ENCODE data around the gene CDH2. TPM values are rescaled to one million over a fixed set of nuclear protein-coding genes. Genes with fewer than 3 reads are reported as not detected.

Gene CDH2
- total RNA-seq, 1 donor from 2014 or later, result 1.8 TPM

GRCh38 chr18:28132084-28132483, 44.8 kb downstream of the CDH2 start:
- ATAC-seq (no peak), DNase-seq (no peak)
- no peak for TF ChIP-seq CTCF (IDR thresholded peaks at IDR 0.05)
- no peaks in the 10 kb centered on the region for H3K9me3 ChIP-seq
- H3K27ac ChIP-seq, result no peak overlapping the region
- intact Hi-C loops (cut with DNase I), result no loop called here
- H3K4me3 ChIP-seq, result no peak overlapping the region
- no peaks in the 10 kb centered on the region for H3K36me3 ChIP-seq
- H3K4me1 ChIP-seq, result no peaks in the 10 kb centered on the region
- H3K27me3 ChIP-seq, result no peaks in the 10 kb centered on the region

- no peaks in the 10 kb centered on the region for H3K4me1 ChIP-seq
- intact Hi-C loops (cut with DNase I), result no loop called here
- H3K36me3 ChIP-seq, result no peaks in the 10 kb centered on the region
- H3K27ac ChIP-seq, result no peak overlapping the region
- H3K9me3 ChIP-seq, result no peaks in the 10 kb centered on the region
- DNase-seq, result no peak
- ATAC-seq, result no peak
- no peak overlapping the region for H3K4me3 ChIP-seq
- TF ChIP-seq CTCF (IDR thresholded peaks at IDR 0.05), result no peak
- H3K27me3 ChIP-seq, result no peaks in the 10 kb centered on the region
Observed at GRCh38 chr18:28128659-28128980, 48.3 kb downstream of the CDH2 start.

GRCh38 chr18:28127763-28128658, 48.9 kb downstream of the CDH2 start:
- no peaks in the 10 kb centered on the region for H3K4me1 ChIP-seq
- intact Hi-C loops (cut with DNase I), result no loop called here
- no peak for TF ChIP-seq CTCF (IDR thresholded peaks at IDR 0.05)
- no peak for DNase-seq
- no peak overlapping the region for H3K27ac ChIP-seq
- no peaks in the 10 kb centered on the region for H3K27me3 ChIP-seq
- no peak for ATAC-seq
- no peaks in the 10 kb centered on the region for H3K9me3 ChIP-seq
- no peak overlapping the region for H3K4me3 ChIP-seq
- H3K36me3 ChIP-seq, result no peaks in the 10 kb centered on the region

- Histone ChIP-seq H3K4me1 (no peaks in the 10 kb centered on the region), H3K27me3 (no peaks in the 10 kb centered on the region), H3K4me3 (no peak overlapping the region), H3K36me3 (no peaks in the 10 kb centered on the region), H3K9me3 (no peaks in the 10 kb centered on the region), H3K27ac (no peak overlapping the region)
- intact Hi-C loops (cut with DNase I), result no loop called here
- TF ChIP-seq CTCF (IDR thresholded peaks at IDR 0.05), result no peak
- no peak for ATAC-seq
- no peak for DNase-seq
Observed at GRCh38 chr18:28127228-28127627, 49.7 kb downstream of the CDH2 start.

- Histone ChIP-seq H3K27me3 (no peaks in the 10 kb centered on the region), H3K36me3 (no peaks in the 10 kb centered on the region), H3K4me3 (no peak overlapping the region), H3K27ac (no peak overlapping the region), H3K4me1 (no peaks in the 10 kb centered on the region), H3K9me3 (no peaks in the 10 kb centered on the region)
- TF ChIP-seq CTCF (IDR thresholded peaks at IDR 0.05), result no peak
- ATAC-seq (no peak), DNase-seq (no peak)
- intact Hi-C loops (cut with DNase I), result no loop called here
Observed at GRCh38 chr18:28126768-28127167, 50.2 kb downstream of the CDH2 start.

All from upper lobe of right lung (tissue), 1 donor.